SIG-M5 treated with dmso at 0.1 percent for 504 hours (cell line): ENCODE measurements around the gene MYL3.

Source experiments
- DNase-seq: peaks from one replicate; lab custom pipeline; 2025; ENCODE audit not compliant: unreplicated experiment; lab: John Stamatoyannopoulos, UW

The MYL3 gene

GRCh38 chr3:46851364-46852333 is 11.6 kb downstream of the MYL3 start:
- DNase-seq: no peak

DNA sequence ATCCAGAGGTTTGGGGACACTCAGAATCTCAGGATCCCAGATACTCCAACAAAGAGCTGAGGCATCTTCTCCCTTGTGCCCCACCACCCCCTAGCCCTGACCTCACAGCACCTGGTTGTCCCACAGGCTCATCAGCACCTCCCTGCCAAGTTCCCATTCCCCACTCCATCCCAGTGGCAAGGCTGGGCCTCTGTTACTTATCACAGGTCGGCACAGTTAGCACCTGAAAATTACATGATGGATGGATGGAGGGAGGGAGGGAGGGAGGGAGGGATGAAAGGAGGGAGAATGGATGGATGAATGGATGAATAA is 12.8 kb downstream of the MYL3 start:
- no peak for DNase-seq

DNA sequence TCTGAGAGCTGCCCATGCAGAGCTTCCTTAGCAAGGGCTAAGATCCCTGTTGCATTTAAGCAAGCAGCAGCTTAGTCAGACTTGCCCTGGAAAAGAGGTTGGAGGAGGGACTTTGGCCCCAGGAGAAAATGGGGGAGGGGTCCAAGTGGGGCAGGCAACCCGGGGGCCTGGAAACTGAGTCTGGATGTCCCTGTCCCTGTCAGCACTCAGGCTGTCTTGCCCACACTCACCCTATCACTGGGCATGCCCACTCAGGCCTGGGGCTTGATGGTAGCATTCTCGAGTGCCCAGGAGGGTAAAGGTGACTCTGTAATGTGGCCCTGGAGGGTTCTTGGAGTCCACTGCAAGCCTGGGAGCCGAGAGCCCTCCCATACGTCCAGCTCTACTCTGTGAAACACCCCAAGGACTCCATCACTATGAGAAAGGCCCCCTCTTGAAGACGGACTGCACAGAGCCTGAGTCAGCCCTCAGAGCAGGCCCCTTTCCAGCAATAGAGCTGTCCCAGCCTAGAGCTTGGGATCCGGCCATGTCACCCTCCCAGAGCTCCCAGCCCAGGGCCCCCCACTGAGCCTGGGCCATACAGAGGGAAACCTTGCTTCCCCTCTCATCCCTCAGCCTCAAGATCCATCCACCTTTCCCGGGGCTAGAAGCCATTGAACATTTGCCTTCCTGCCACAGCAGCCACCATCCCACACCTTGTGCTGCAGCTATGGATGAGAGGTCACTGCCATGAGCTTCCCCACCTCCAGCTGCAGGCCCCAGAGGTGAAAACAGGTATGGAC is 13.4 kb downstream of the MYL3 start:
- no peak for DNase-seq

GRCh38 chr3:46849045-46849631 is 14.1 kb downstream of the MYL3 start:
- no peak for DNase-seq

DNA sequence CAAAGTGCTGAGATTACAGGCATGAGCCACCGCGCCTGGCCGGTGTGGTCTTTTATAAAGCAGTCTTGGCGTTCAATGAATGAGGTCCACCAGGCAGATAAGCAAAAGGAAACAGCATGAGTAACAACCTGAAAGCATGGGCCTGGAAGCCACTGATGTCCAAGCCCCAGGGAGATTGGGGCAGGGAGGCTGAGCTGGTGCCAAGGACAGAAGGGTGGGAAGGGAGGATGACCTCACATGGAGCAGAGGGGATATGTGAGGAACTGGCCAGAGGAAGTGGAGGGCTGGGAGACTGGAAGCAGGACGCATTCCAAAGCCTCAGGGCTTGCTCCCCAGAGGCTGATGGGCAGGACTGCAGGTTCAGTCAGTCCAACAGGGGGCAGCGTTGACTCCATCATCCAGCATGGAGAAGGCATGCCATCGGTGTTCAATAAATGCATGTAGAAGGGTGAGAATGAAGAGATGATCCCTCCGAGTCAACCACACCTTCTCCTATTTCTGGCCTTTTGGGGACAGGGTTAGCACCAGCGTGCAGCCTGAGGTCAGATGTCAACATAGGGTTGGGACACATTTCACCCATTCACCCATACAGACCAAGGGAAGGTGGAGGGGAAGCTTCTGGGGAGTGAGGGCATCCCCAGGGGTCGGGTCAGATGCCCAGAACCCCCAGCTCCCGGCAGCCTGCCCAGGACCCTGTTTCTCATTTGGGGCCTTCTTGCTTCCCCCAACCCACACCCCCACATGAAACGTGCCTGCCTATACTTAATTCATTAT is 14.8 kb downstream of the MYL3 start:
- DNase-seq: no peak

- no peak for DNase-seq
Observed at GRCh38 chr3:46847744-46848143, 15.5 kb downstream of the MYL3 start.

GRCh38 chr3:46846624-46847542 is 16.4 kb downstream of the MYL3 start:
- DNase-seq: no peak

DNA sequence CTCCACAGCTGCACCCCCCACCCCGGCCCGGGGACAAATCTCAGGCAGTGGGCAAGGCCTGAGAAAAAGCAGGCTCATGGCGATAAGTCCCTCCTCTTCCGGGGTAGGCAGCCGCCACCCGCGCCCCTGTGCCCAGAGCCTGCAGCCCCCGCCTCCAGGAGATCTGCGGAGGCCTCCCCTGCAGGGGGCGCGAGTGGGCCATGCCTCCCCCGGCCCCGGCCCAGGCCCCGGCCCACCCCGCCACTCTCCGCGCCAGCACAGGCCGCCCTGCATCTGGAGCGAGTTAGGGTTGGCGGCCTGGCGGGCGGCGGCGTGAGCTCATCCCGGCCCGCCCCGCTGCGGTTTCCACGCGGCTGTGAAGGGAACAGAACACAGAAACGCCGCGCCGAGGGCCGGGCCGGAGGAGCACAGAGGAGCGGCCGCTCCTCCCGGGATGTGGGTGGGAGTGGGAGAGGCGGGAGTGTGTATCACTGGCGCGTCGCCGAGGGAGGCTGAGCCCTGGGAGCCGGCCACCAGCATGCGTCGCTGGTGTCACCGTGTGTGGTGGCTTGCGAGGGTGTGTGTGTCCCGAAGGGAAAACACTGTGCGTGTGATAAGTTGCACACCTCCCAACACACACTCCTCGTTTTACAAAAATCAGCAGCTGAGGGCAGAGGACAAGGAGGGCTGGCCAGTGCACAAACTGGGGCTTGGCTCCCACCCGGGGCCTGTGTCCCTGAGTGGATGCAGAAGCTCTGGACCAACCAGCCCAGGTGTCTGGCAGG is 17.2 kb downstream of the MYL3 start:
- DNase-seq: no peak

- DNase-seq: no peak
Observed at GRCh38 chr3:46845397-46845859, 17.8 kb downstream of the MYL3 start.

DNA sequence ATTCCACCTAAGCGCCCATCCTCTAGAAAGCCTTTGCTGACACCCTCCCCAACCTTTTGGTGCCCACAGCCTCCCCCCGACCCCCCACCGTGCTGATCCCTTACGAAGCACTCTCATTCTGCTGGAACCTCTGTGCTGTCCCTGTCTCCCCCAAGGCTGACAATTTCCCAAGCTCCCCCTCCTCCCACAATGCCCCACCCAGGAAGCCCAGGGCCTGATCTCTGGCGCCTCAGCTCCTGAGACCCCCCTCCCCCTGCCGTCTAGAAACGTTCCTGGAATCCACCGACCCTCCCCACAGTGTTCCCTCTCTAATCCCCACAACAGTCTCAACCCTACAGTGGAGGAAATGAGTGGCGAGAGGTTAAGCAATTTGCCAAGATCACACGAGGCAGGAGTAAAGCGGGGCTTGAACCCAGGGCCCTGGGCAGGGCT is 18.3 kb downstream of the MYL3 start:
- DNase-seq: no peak

GRCh38 chr3:46844397-46844796 is 18.8 kb downstream of the MYL3 start:
- no peak for DNase-seq

- no peak for DNase-seq
Observed at GRCh38 chr3:46843508-46843907, 19.7 kb downstream of the MYL3 start.

DNA sequence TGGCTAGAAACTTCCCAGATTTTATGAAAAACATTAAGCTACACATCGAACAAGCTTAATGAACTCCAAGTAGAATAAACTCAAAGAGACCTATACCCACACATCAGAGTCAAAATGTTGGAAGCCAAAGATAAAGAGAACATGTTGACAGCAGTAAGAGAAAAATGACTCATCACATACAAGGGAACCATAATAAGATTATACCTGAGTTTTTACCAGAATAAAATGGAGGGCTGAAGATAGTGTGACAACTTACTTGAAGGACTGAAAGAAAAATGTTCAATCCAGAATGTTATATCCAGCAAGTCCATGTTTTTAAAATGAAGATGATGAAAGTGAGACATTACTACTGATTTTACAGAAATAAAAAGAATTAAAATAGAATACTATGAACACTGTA is 22.8 kb downstream of the MYL3 start:
- DNase-seq: no peak

GRCh38 chr3:46838301-46838700 is 24.9 kb downstream of the MYL3 start:
- DNase-seq: no peak

DNA sequence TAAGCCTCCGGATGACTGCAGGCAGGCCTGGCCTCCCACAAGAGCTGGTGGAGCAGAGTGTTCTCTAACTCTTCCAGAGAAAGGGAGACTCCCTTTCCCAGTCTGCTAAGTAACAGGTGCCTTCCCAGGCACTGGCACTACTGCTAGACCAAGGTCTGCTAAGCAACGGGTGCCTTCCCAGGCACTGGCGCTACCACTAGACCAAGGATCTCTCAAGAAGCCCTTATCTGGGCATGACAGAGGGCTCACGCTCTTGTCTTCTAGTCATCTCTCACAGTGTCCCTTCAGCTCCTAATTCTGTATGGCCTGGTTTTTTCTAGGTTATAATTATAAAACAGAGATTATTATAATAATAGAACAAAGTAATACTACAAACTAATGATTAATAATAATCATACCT is 27.8 kb downstream of the MYL3 start:
- DNase-seq: no peak

- DNase-seq: no peak
Observed at GRCh38 chr3:46835054-46835453, 28.2 kb downstream of the MYL3 start.

DNA sequence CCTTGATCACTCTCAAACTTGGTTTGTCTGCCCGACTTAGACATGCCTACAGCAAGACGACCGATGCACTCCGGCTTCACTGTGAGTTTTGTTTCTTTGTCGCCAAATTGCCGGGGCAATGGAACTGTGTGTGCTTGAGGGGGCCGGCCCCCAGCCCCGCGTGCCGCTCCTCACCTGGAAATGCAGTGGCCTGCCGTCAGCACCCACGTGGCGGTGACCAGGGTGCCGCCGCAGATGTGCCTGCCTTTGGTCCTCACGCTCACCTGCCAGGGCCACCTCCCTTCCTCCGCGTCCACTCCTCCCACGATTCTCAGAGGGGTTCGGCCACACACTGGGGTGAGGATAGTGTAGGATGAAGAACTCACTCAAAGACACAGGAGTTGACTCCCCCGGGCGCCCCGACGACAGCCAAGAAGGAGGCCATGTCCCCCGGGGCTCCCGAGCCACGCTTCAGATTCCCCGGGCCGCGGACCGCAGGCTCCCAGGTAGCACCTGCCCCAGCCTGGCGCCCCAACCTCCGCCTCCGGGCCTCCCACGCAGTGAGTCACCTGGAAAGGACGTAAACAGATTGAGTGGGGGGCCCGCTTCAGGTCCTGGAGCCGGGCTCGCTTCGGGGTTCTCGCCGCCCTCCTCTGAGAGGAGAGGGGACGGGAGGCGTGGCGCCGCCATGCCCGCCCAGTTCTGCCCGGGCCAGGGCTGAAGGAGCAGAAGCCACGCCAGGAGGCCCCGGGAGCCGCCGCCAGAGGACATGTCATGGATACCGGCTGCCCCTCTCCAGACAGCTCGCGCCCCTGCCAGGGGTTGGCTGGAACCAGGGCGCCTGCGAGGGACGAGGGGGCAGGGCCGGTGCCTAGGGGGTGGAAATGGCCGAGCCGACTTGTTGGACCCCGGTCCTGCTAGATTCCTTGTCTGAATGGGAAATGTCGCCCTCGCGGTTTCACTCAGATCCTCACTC is 29.6 kb downstream of the MYL3 start:
- DNase-seq: no peak

GRCh38 chr3:46831841-46832240 is 31.4 kb downstream of the MYL3 start:
- DNase-seq: no peak
